ENCODE measurements around the gene PLCB3. TPM values are rescaled to one million over a fixed set of nuclear protein-coding genes. Genes with fewer than 3 reads are reported as not detected.

Gene PLCB3
- total RNA-seq, 1 experiment from 2014 or later, result 45.3 TPM

DNA sequence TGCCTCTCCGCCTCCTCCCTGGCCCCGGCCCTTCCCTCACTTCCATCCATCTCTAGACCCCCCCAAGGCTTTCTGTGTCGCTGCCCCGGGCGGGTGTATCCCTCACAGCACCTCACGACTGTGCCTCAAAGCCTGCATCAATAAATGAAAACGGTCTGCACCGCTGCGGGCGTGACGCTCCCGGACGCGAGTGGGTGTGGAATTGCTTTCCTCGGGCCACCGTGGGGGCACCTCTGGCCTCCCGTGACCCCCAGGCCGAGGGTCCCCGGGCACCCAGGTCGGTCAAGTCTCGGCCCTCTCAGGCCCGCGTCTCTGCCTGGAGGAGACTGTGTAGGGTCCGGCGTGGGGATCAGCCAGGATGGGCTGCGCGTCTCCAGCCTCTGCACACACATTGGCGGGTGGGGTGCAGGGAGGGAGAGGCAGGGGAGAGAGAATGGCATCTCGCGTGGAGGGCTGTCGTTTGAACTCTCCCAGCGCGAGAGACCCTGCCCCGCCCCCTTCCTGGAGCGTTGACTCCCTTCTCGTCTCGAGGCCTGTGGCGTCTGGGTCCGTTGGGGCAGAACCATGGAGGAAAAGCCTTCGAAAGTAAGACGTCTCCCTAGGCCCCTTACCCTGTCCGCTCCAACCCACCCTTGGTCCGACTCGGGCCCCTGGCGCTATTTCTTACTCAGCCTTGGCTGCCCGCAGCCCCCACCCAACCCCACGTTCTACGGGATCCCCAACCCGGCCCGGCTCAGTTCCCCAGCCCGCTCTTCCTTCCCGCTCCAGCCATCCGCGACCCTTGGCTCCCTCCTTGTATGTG lies 48.7 kb downstream of the PLCB3 start, which contains the start of gene CATSPERZ:
Gene CATSPERZ (plus strand): TSS at position 512 of the 802 bp plus-strand sequence. CDS start 53 bp downstream, at position 565.
- no peaks in the 10 kb centered on the region for H3K36me3 ChIP-seq (ENCODE audit: insufficient read depth, low read length, poor library complexity, severe bottlenecking)
- BruUV-seq (replicated peaks), result no TSS peak
- TF ChIP-seq, protein P1, sequence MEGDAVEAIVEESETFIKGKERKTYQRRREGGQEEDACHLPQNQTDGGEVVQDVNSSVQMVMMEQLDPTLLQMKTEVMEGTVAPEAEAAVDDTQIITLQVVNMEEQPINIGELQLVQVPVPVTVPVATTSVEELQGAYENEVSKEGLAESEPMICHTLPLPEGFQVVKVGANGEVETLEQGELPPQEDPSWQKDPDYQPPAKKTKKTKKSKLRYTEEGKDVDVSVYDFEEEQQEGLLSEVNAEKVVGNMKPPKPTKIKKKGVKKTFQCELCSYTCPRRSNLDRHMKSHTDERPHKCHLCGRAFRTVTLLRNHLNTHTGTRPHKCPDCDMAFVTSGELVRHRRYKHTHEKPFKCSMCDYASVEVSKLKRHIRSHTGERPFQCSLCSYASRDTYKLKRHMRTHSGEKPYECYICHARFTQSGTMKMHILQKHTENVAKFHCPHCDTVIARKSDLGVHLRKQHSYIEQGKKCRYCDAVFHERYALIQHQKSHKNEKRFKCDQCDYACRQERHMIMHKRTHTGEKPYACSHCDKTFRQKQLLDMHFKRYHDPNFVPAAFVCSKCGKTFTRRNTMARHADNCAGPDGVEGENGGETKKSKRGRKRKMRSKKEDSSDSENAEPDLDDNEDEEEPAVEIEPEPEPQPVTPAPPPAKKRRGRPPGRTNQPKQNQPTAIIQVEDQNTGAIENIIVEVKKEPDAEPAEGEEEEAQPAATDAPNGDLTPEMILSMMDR (conservative IDR thresholded peaks at IDR 0.05; ENCODE audit: low read depth, low read length), result no peak
- no peak for TF ChIP-seq EZH2 (IDR thresholded peaks at IDR 0.05; ENCODE audit: borderline replicate concordance, low read depth, low read length, poor library complexity, severe bottlenecking)
- ChIA-PET POLR2A (ENCODE audit: low non-redundant PET) (no interaction called here), CTCF (interaction anchor here (0.8 to 1.7 kb wide), 8 partner anchors 9 to 94 kb away, joined by 3 to 33 read pairs (median 4); partner anchors contain the start of genes BAD, FERMT3, KCNK4 and NUDT22)
- no peak within 1 kb of the TSS for H3K27ac ChIP-seq (ENCODE audit: low read depth, low read length, poor library complexity, severe bottlenecking)
- peaks cover 13% of the 10 kb centered on the region for H3K27me3 ChIP-seq (replicated peaks; ENCODE audit: insufficient read depth, low read depth, low read length, poor library complexity)
- peaks cover 23% of the 10 kb centered on the region for H3K4me1 ChIP-seq (ENCODE audit: insufficient read depth, low read length, poor library complexity, severe bottlenecking)
- no peaks in the 10 kb centered on the region for H3K9me3 ChIP-seq (ENCODE audit: low read depth, low read length, poor library complexity, severe bottlenecking)
- DNase-seq (ENCODE audit: low spot score), result no peak
- intact Hi-C loops (cut with micrococcal nuclease; ENCODE audit: unreplicated experiment), result loop anchor here (5.0 kb wide), 1 partner anchor 113 kb away; the partner anchor contains the start of gene STIP1
- H3K4me3 ChIP-seq (ENCODE audit: low read depth, low read length, poor library complexity, severe bottlenecking), result peak within 1 kb of the TSS; percentile 38

DNA sequence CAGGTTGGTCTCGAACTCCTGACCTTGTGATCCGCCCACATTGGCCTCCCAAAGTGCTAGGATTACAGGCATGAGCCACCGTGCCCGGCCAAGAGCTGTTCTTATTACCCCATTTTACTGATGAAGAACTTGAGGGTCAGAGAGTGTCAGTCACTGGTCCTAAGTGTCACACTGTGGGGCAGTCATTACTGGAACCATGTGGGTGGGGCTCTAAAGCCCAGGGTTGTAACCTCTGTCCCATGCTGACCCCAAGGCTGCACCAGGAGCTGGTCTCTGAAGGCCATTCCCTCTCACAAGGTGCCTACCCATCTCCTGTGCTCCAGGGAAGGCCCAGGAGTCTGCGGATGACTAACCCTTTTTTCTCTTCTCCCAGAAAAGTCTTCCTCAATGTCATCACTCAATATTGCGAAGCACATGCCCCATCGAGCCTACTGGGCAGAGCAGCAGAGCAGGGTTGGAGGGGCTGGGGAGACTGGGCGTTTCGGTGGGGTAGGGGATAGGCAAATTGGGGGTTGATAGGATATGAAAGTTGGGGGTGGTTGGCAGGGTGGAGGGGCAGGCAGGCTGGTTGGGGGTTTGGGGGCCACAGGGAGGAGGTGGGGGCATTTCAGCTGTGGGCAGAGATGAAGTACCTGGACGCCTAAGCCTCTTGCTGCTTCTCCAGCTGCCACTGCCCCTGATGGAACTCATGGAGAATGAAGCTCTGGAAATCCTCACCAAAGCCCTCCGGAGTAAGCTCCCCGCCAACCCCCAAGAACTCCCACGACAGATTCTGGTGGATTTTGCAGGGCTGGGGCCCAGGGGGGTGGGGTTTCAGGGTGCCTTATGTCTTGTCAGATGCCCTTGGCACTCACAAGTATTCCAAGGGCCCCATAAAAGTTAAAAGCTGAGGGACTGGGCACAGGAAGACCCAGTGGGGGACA lies 52.0 kb downstream of the PLCB3 start:
- POLR2A ChIA-PET (ENCODE audit: low non-redundant PET), result no interaction called here

DNA sequence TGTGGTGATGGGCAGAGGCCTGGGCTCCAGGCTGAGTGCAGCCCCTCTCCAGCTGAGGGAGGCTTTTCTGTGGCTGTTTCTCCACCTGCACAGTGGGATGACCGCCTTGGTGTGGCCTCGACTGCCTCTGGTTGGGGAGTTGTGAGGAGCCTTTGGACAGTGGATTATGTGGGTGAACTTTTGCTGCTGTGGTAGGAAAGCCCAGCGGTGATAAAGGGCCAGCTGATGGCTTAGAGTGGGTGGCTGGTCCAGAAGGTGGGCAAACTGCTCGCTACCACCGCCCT lies 52.6 kb downstream of the PLCB3 start:
- H3K4me1 ChIP-seq (ENCODE audit: insufficient read depth, low read length, poor library complexity, severe bottlenecking), result peaks cover 24% of the 10 kb centered on the region
- DNase-seq (ENCODE audit: low spot score), result no peak
- BruUV-seq (replicated peaks), result no TSS peak
- H3K9me3 ChIP-seq (ENCODE audit: low read depth, low read length, poor library complexity, severe bottlenecking), result no peaks in the 10 kb centered on the region
- intact Hi-C loops (cut with micrococcal nuclease; ENCODE audit: unreplicated experiment), result loop anchor here (2.0 to 5.0 kb wide), 3 partner anchors 33 to 117 kb away; partner anchors contain the start of genes FKBP2 and STIP1
- ChIA-PET POLR2A (ENCODE audit: low non-redundant PET) (no interaction called here), CTCF (interaction anchor here (0.8 to 2.6 kb wide), 8 partner anchors 14 to 119 kb away, joined by 3 to 23 read pairs (median 10); partner anchors contain the start of genes FERMT3, PRDX5 and TRMT112)
- H3K4me3 ChIP-seq (ENCODE audit: low read depth, low read length, poor library complexity, severe bottlenecking), result peak overlapping the region; percentile 58
- no peak for TF ChIP-seq EZH2 (IDR thresholded peaks at IDR 0.05; ENCODE audit: borderline replicate concordance, low read depth, low read length, poor library complexity, severe bottlenecking)
- TF ChIP-seq, protein P1 (conservative IDR thresholded peaks at IDR 0.05; ENCODE audit: low read depth, low read length), result no peak
- H3K27me3 ChIP-seq (replicated peaks; ENCODE audit: insufficient read depth, low read depth, low read length, poor library complexity), result peaks cover 12% of the 10 kb centered on the region
- H3K36me3 ChIP-seq (ENCODE audit: insufficient read depth, low read length, poor library complexity, severe bottlenecking), result peaks cover 4% of the 10 kb centered on the region
- no peak overlapping the region for H3K27ac ChIP-seq (ENCODE audit: low read depth, low read length, poor library complexity, severe bottlenecking)

More for the DNA sequence above, 52.0 kb downstream of the PLCB3 start:
- BruUV-seq (replicated peaks), result no TSS peak
- TF ChIP-seq EZH2 (IDR thresholded peaks at IDR 0.05; ENCODE audit: borderline replicate concordance, low read depth, low read length, poor library complexity, severe bottlenecking), result no peak
- H3K9me3 ChIP-seq (ENCODE audit: low read depth, low read length, poor library complexity, severe bottlenecking), result no peaks in the 10 kb centered on the region
- H3K4me1 ChIP-seq (ENCODE audit: insufficient read depth, low read length, poor library complexity, severe bottlenecking), result peaks cover 24% of the 10 kb centered on the region
- no peak overlapping the region for H3K4me3 ChIP-seq (ENCODE audit: low read depth, low read length, poor library complexity, severe bottlenecking)
- CTCF ChIA-PET, result interaction anchor here (1.4 to 2.6 kb wide), 6 partner anchors 14 to 99 kb away, joined by 3 to 23 read pairs (median 10); partner anchors contain the start of genes FERMT3, PRDX5 and TRMT112
- intact Hi-C loops (cut with micrococcal nuclease; ENCODE audit: unreplicated experiment), result loop anchor here (2.0 to 5.0 kb wide), 3 partner anchors 33 to 116 kb away; partner anchors contain the start of genes FKBP2 and STIP1
- DNase-seq (ENCODE audit: low spot score), result no peak
- H3K27ac ChIP-seq (ENCODE audit: low read depth, low read length, poor library complexity, severe bottlenecking), result no peak overlapping the region
- peaks cover 4% of the 10 kb centered on the region for H3K36me3 ChIP-seq (ENCODE audit: insufficient read depth, low read length, poor library complexity, severe bottlenecking)
- H3K27me3 ChIP-seq (replicated peaks; ENCODE audit: insufficient read depth, low read depth, low read length, poor library complexity), result peaks cover 13% of the 10 kb centered on the region
